ENCODE data around the gene PRLR.

PRLR gene

GRCh38 chr5:35233601-35234000, 3.3 kb upstream of the PRLR start:
- DNase-seq (ENCODE audit: low spot score): no peak

GRCh38 chr5:35233121-35233520, 2.8 kb upstream of the PRLR start:
- no peak for DNase-seq (ENCODE audit: low spot score)

- no peak for DNase-seq (ENCODE audit: low spot score)
These were observed 1.8 kb upstream of the PRLR start for GRCh38 chr5:35232124-35232523.

GRCh38 chr5:35229076-35230037, 930 bp downstream of the PRLR start:
- DNase-seq (ENCODE audit: low spot score): no peak

- DNase-seq (ENCODE audit: low spot score): no peak
These were observed 2.0 kb downstream of the PRLR start for GRCh38 chr5:35228310-35228709.

GRCh38 chr5:35227720-35228119, 2.6 kb downstream of the PRLR start:
- no peak for DNase-seq (ENCODE audit: low spot score)

- no peak for DNase-seq (ENCODE audit: low spot score)
These were observed 6.4 kb downstream of the PRLR start for GRCh38 chr5:35223787-35224395.

GRCh38 chr5:35220967-35221366, 9.3 kb downstream of the PRLR start:
- no peak for DNase-seq (ENCODE audit: low spot score)

GRCh38 chr5:35218981-35219380, 11.3 kb downstream of the PRLR start:
- no peak for DNase-seq (ENCODE audit: low spot score)

GRCh38 chr5:35214051-35214450, 16.2 kb downstream of the PRLR start:
- DNase-seq (ENCODE audit: low spot score): no peak

- DNase-seq (ENCODE audit: low spot score): no peak
These were observed 16.7 kb downstream of the PRLR start for GRCh38 chr5:35213608-35214007.

GRCh38 chr5:35212122-35212982, 17.9 kb downstream of the PRLR start:
- DNase-seq (ENCODE audit: low spot score): no peak

- no peak for DNase-seq (ENCODE audit: low spot score)
These were observed 20.4 kb downstream of the PRLR start for GRCh38 chr5:35209862-35210261.

- no peak for DNase-seq (ENCODE audit: low spot score)
These were observed 24.7 kb downstream of the PRLR start for GRCh38 chr5:35205606-35206005.

GRCh38 chr5:35205186-35205585, 25.1 kb downstream of the PRLR start:
- DNase-seq (ENCODE audit: low spot score): no peak

GRCh38 chr5:35203403-35203802, 26.9 kb downstream of the PRLR start:
- DNase-seq (ENCODE audit: low spot score): no peak

- DNase-seq (ENCODE audit: low spot score): peak; percentile 44
These were observed 27.8 kb downstream of the PRLR start for GRCh38 chr5:35202319-35203111.

- no peak for DNase-seq (ENCODE audit: low spot score)
These were observed 29.0 kb downstream of the PRLR start for GRCh38 chr5:35201291-35201690.

- DNase-seq (ENCODE audit: low spot score): no peak
These were observed 30.4 kb downstream of the PRLR start for GRCh38 chr5:35199886-35200285.

GRCh38 chr5:35198686-35199085, 31.6 kb downstream of the PRLR start:
- no peak for DNase-seq (ENCODE audit: low spot score)

- peak; percentile 34 for DNase-seq (ENCODE audit: low spot score)
These were observed 32.2 kb downstream of the PRLR start for GRCh38 chr5:35198075-35198474.

GRCh38 chr5:35197351-35197750, 32.9 kb downstream of the PRLR start:
- no peak for DNase-seq (ENCODE audit: low spot score)

Measured in pons (tissue), 1 donor.